KG1 (cell line): Measurements from ENCODE around the gene GOLGA6L26.
"Not testable (repeated sequence)": the region's sequence is repeated elsewhere in the genome, so short reads cannot be mapped to it uniquely, and the experiment has no call there.

Experiments
- DNase-seq: peaks from one replicate; lab custom pipeline; 2025; lab: John Stamatoyannopoulos, UW

GOLGA6L26 gene, protein sequence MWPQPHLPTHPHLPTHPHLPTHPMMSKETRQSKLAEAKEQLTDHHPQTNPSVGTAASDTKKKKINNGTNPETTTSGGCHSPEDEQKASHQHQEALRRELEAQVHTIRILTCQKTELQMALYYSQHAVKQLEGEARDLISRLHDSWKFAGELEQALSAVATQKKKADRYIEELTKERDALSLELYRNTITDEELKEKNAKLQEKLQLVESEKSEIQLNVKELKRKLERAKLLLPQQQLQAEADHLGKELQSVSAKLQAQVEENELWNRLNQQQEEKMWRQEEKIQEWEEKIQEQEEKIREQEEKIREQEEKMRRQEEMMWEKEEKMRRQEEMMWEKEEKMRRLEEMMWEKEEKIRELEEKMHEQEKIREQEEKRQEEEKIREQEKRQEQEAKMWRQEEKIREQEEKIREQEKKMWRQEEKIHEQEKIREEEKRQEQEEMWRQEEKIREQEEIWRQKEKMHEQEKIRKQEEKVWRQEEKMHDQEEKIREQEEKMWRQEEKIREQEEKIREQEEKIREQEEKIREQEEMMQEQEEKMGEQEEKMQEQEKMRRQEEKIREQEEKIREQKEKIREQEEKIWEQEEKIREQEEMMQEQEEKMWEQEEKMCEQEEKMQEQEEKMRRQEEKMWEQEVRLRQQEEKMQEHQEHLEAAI

DNA sequence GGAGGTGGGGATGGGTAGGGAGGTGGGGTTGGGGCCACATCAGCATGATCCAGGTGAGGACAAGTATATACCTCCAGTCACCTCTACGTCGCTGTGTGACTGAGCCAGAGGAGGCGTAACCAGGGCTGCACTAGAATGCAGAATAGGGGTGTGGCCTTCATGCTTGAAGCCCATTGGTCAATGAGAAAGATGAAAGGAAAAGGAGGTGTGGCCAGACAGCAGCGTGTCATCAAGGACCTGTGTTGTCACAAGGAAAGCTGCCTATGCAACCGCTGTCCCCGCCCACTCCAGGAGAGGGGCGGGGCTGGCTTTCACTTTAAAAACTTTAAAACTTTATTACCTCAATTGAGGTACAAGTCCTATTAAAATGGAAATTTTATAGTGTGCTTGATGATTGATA is at the start of gene GOLGA6L26:
GOLGA6L26 (minus strand) TSS at position 101 of the 400 bp plus-strand sequence; CDS start at position 40, 61 bp downstream.
- not testable (repeated sequence) for DNase-seq

DNA sequence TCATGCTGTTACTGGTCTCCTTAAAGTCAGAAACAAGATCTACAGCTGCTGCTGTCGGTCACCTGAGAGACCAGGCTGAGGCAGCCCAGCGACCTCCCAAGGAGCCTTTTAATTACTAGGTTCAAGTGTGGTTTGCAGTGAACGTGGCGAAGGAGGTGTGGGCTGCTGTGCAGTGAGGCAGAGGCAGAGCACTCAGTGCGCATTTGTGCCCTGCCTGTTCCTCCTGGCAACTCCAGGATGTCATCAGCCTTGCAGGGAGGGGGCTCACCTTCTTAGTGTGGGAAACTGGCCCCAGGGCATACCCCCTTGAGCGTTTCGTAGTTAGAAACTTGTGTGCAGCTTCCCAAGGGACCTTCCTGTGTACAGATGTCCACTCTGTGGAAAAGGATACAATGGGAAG is 47.2 kb upstream of the GOLGA6L26 start:
- not testable (repeated sequence) for DNase-seq

DNA sequence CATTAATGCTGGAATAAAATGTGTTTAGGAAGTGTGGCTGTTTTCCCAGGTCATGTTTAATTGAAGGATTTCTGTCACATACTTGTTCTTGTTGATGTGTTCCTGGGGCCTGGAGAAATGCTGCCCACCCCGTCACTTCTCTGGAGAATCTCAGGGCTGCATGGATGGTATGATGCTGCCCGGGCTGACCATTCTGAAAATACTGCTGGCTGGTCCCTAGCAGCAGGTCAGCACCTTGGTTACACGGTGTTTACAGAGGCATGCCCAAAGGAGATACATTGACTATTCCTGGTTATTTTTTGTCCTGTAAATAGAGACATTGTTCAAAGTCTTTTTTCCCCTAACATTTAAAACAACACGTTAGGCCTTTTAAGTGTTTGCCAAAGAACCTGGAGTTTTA is 46.7 kb upstream of the GOLGA6L26 start:
- not testable (repeated sequence) for DNase-seq

GRCh38 chr15:23378946-23379345 is 45.0 kb upstream of the GOLGA6L26 start:
- not testable (repeated sequence) for DNase-seq

DNA sequence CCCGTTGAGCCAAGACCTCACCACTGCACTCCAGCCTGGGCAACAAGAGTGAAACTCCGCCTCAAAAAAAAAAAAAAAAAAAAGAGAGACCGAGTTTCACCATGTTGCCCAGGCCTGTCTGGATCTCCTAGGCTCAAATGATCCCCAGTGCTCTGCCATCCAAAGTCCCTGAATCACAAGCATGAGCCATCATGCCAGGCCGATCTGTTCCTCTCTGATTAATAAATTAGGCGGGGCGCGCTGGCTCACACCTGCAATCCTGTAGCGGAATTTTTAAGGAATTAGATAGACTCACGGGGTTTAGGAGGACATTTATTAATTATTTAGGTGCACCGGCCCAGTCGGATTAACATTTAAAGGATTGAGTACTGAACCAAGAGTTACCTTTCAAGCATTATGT is 40.2 kb upstream of the GOLGA6L26 start:
- DNase-seq, result not testable (repeated sequence)

GRCh38 chr15:23372891-23373600 is 39.0 kb upstream of the GOLGA6L26 start:
- DNase-seq, result not testable (repeated sequence)

- no peak for DNase-seq
Observed at GRCh38 chr15:23372284-23372683, 38.3 kb upstream of the GOLGA6L26 start.

DNA sequence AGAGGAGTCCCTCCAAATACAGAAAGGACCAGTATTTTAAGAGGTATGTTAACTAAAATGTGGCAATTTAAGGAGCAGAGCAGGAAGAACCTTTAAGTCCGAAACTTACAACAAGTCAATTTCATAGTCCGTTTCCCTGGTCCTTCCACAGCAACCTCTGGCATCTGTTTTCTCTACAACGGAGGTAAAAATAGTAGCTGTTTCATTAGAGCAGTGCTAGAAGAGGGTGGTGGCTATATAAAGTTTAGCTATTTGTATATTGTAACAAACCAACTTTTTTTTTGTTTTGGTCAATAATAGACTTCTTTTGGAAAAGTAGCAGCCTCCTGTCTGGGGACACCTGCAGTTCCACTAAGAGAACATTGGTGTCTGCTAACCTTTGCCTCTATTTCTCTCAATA is 37.9 kb upstream of the GOLGA6L26 start:
- not testable (repeated sequence) for DNase-seq

DNA sequence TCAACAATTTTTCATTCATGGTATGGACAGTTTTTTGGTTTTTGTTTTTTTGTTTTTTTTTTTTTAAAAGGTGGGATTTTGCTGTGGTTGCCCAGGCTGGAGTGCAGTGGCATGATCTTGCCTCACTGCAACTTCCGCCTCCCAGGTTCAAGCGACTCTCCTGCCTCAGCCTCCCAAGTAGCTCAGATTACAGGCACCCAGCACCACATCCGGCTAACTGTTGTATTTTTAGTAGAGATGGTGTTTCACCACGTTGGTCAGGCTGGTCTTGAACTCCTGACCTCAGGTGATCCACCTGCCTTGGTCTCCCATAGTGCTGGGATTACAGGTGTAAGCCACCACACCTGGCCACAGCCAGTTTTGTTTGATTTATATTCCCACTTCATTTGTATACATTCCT is 37.1 kb upstream of the GOLGA6L26 start:
- DNase-seq, result not testable (repeated sequence)

GRCh38 chr15:23370578-23370977 is 36.6 kb upstream of the GOLGA6L26 start:
- no peak for DNase-seq

DNA sequence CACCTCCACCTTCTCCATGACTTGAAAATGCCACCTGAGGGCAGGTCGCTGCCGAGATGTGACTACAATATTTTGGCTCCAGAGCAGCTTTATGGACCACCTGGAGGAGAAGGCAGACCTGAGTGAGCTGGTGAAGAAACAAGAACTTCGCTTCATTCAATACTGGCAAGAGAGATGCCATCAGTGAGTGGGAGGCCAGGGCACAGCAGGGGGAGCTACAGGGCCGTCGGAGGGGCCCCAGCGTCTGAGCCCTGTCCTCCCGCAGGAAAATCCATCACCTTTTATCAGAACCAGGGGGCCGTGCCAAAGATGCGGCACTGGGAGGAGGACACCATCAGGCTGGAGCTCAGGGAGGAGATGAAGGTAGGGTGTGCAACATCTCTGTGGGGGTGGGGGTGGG is 30.3 kb upstream of the GOLGA6L26 start:
- DNase-seq, result not testable (repeated sequence)

DNA sequence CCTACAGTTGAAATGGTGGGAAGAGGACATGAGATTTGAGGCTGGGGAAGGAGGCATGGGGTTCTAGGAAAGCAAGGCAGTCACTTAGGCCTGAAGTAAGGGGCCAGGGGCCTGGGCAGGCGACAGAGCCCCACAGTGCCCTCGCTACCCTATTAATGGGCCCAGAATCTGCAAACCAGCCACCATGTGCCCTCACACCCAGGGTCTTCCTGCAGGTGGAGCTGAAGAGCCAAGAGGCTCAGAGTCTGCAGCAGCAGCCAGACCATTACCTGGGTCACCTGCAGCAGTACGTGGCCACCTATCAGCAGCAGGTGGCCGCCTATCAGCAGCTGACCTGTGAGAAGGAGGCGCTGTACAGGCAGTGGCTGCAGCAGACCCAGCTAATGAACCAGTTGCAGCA is 28.6 kb upstream of the GOLGA6L26 start:
- not testable (repeated sequence) for DNase-seq

DNA sequence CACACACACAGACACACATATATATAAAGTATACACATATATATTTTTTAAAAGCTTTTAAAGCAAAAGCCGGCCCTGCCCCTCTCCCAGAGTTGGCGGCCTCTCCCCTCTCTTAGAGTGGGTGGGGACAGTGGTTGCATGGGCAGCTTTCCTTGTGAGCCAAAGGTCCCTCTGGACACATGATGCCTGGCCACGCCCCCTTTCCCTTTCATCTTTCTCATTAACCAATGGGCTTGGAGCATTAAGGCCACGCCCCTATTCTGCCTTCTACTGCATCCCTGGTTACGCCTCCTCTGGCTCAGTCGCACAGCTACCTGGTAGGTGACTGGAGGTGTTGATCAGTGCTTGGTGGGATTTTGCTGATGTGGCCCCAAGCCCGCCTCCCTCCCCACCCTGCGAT is 20.5 kb upstream of the GOLGA6L26 start, which contains the start of gene GOLGA8S:
GOLGA8S (plus strand) TSS at position 301 of the 400 bp plus-strand sequence; CDS start at position 363, 62 bp downstream.
- not testable (repeated sequence) for DNase-seq

- not testable (repeated sequence) for DNase-seq
Observed at GRCh38 chr15:23311233-23311632, 22.8 kb downstream of the GOLGA6L26 start.

DNA sequence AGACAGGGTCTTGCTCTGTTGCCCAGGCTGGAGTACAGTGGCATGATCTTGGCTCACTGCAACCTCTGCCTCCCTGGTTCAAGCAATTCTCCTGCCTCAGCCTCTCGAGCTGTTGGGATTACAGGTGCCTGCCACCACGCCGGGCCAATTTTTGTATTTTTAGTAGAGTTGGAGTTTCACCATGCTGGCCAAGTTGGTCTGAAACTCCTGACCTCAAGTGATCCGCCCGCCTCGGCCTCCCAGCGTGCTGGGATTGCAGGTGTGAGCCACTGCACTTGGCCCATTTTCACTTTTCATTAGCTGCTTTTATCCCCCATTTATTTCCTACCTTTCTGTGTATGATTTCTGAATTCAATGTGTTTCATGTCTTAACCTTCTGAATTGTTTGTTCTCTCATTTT is 28.1 kb downstream of the GOLGA6L26 start:
- DNase-seq, result not testable (repeated sequence)

- not testable (repeated sequence) for DNase-seq
Observed at GRCh38 chr15:23304805-23305204, 29.2 kb downstream of the GOLGA6L26 start.

- DNase-seq, result not testable (repeated sequence)
Observed at GRCh38 chr15:23304267-23304666, 29.7 kb downstream of the GOLGA6L26 start.

DNA sequence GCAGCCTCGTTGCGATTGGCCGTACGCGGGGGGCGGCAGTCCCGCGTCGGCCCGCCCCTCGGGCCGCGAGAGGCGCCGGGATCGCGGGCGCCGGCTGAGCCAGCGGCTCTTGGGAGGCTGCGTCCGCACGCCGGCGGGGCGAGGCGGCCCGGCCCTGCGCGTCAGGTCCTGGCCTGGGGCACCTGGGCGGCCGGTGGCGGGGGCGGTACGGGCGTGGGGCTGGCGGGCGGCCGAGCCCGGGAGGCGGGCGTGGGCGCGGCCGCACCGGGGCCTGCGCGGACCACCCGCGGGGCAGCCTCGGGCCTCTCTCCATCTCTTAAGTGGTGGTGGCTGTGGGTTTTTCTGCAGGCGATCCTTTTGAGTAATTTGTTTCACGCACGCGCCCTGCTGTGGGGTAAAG is 30.3 kb downstream of the GOLGA6L26 start:
- not testable (repeated sequence) for DNase-seq

DNA sequence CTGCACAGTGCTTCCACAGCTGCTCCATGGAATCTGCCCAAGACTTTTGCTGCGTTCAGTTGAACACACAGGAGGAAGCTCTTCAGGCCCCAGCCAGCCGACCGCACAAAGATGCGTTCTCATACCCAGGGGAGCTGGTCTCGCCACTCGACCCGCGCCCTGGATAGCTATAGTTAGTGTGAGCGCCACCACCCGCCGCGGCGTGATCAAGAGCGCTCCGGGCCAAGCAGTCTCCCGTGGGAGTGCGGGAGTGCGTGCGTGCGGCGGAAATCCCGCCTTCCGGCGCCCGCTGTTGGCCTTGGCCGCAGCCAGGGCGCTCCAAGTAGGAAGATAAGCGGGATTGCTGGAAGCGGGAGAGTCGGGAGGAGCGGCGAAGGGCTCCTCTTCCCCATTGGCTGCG is 30.8 kb downstream of the GOLGA6L26 start:
- DNase-seq, result not testable (repeated sequence)
